ENCODE measurements around the gene EHD1. TPM values are rescaled to one million over a fixed set of nuclear protein-coding genes. Genes with fewer than 3 reads are reported as not detected.

EHD1 gene
- polyA plus RNA-seq, 2 donors, result 16.1 to 28.7 TPM

GRCh38 chr11:64900263-64900678 is 21.9 kb upstream of the EHD1 start:
- Histone ChIP-seq H3K27me3 (ENCODE audit: control insufficient read depth in 1 of 2, insufficient read depth in 2 of 2, low read length in 2 of 2) (no peaks in the 10 kb centered on the region), H3K4me1 (ENCODE audit: control insufficient read depth in 2 of 2, insufficient read depth in 2 of 2, low read length in 1 of 2) (peaks cover 0 to 5% of the 10 kb centered on the region in 2 donors), H3K27ac (ENCODE audit: low read depth in 2 of 2, low read length in 1 of 2) (no peak overlapping the region), H3K36me3 (ENCODE audit: control insufficient read depth in 2 of 2, insufficient read depth in 2 of 2, low read length in 1 of 2) (peaks cover 23 to 67% of the 10 kb centered on the region in 2 donors), H3K4me3 (ENCODE audit: low read depth in 1 of 2, low read length in 2 of 2) (no peak overlapping the region), H3K9me3 (ENCODE audit: control insufficient read depth in 2 of 2, insufficient read depth in 1 of 2, low read depth in 1 of 2, low read length in 1 of 2) (no peaks in the 10 kb centered on the region)
- 52 to 61% methylated on average over 14 of the region's 14 CpGs for WGBS, 2 donors

- Histone ChIP-seq H3K27ac (ENCODE audit: low read depth in 2 of 2, low read length in 1 of 2) (no peak overlapping the region), H3K9me3 (ENCODE audit: control insufficient read depth in 2 of 2, insufficient read depth in 1 of 2, low read depth in 1 of 2, low read length in 1 of 2) (no peaks in the 10 kb centered on the region), H3K4me3 (ENCODE audit: low read depth in 1 of 2, low read length in 2 of 2) (no peak overlapping the region), H3K4me1 (ENCODE audit: control insufficient read depth in 2 of 2, insufficient read depth in 2 of 2, low read length in 1 of 2) (peaks cover 0 to 7% of the 10 kb centered on the region in 2 donors), H3K27me3 (ENCODE audit: control insufficient read depth in 1 of 2, insufficient read depth in 2 of 2, low read length in 2 of 2) (no peaks in the 10 kb centered on the region), H3K36me3 (ENCODE audit: control insufficient read depth in 2 of 2, insufficient read depth in 2 of 2, low read length in 1 of 2) (peaks cover 20 to 70% of the 10 kb centered on the region in 2 donors)
- WGBS, 2 donors, result 94% methylated on average over 19 of the region's 19 CpGs
Observed at GRCh38 chr11:64898541-64898940, 20.1 kb upstream of the EHD1 start.

- H3K4me3 ChIP-seq (ENCODE audit: low read depth in 1 of 2, low read length in 2 of 2), result no peak overlapping the region
- H3K9me3 ChIP-seq (ENCODE audit: control insufficient read depth in 2 of 2, insufficient read depth in 1 of 2, low read depth in 1 of 2, low read length in 1 of 2), result no peaks in the 10 kb centered on the region
- 93% methylated on average over 9 of the region's 9 CpGs for WGBS, 2 donors
- no peak overlapping the region for H3K27ac ChIP-seq (ENCODE audit: low read depth in 2 of 2, low read length in 1 of 2)
- peaks cover 0 to 7% of the 10 kb centered on the region in 2 donors for H3K4me1 ChIP-seq (ENCODE audit: control insufficient read depth in 2 of 2, insufficient read depth in 2 of 2, low read length in 1 of 2)
- peaks cover 20 to 65% of the 10 kb centered on the region in 2 donors for H3K36me3 ChIP-seq (ENCODE audit: control insufficient read depth in 2 of 2, insufficient read depth in 2 of 2, low read length in 1 of 2)
- H3K27me3 ChIP-seq (ENCODE audit: control insufficient read depth in 1 of 2, insufficient read depth in 2 of 2, low read length in 2 of 2), result no peaks in the 10 kb centered on the region
Observed at GRCh38 chr11:64898076-64898445, 19.6 kb upstream of the EHD1 start.

DNA sequence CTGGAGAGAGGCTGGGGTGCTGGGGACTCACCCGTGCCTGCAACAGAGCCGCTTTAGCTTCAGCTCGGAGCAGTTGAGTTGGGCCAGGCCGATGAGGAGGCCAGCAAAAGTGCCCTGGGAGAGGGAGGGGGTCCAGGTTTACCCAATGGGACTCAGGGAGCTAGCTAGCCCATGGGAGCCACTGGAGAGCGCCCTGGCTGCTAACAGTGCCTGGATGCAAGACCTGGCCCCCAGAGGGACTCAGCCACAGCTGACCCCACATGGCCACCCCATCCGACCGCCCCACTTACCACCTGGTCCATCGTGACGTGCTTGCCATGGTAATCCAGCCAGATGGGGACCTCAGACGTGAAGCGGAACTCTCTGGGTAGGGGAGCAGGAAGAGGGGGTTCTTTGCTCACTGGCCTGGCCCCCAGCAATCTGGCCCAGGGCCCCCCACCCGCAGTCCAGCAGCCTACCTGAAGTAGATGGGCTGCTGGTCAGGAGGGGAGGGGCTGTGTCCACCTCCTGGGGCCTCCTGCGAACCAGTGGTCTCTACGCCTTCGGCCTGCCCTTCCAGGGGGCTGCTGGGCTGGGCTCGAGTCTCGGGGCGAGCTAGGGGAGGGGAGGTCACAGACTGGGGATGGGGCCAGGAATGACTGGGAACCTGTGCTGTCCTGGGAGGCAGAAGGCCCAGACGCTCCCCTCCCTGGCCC is 19.1 kb upstream of the EHD1 start:
- Histone ChIP-seq H3K4me1 (ENCODE audit: control insufficient read depth in 2 of 2, insufficient read depth in 2 of 2, low read length in 1 of 2) (peaks cover 0 to 7% of the 10 kb centered on the region in 2 donors), H3K36me3 (ENCODE audit: control insufficient read depth in 2 of 2, insufficient read depth in 2 of 2, low read length in 1 of 2) (peaks cover 17 to 61% of the 10 kb centered on the region in 2 donors), H3K27me3 (ENCODE audit: control insufficient read depth in 1 of 2, insufficient read depth in 2 of 2, low read length in 2 of 2) (no peaks in the 10 kb centered on the region), H3K27ac (ENCODE audit: low read depth in 2 of 2, low read length in 1 of 2) (no peak overlapping the region), H3K4me3 (ENCODE audit: low read depth in 1 of 2, low read length in 2 of 2) (no peak overlapping the region), H3K9me3 (ENCODE audit: control insufficient read depth in 2 of 2, insufficient read depth in 1 of 2, low read depth in 1 of 2, low read length in 1 of 2) (no peaks in the 10 kb centered on the region)
- 92 to 93% methylated on average over 19 of the region's 19 CpGs for whole genome bisulfite sequencing, 2 donors

DNA sequence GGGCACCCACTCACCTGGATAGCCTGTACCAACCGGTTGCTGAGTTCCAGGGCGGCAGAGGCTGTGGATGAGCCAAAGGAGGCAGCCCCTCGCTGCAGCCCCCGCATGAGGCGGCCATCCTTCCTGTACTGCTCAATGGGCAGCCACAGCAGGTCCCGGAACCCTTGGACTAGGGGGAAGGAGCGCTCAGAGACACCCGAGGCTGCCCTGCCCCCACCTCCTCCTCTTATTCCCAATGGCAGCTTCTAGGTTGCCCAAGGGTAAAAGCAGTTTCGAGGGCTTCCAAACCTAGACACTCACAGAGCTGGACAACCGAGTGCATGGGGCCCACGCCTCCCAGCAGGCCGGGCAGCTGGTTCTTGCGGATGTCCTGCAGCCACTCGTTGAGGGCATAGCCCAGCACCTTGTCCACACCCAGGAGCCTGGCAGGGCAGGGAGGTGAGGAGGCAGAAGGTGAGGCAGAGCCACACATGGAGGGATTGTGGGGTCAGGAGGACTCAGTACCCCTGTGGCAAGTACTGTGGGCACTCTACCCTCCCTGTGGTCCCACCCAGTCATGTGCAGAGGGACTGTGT is 18.1 kb upstream of the EHD1 start:
- WGBS, 2 donors, result 83 to 85% methylated on average over 14 of the region's 14 CpGs
- Histone ChIP-seq H3K27ac (ENCODE audit: low read depth in 2 of 2, low read length in 1 of 2) (no peak overlapping the region), H3K36me3 (ENCODE audit: control insufficient read depth in 2 of 2, insufficient read depth in 2 of 2, low read length in 1 of 2) (peaks cover 9 to 52% of the 10 kb centered on the region in 2 donors), H3K27me3 (ENCODE audit: control insufficient read depth in 1 of 2, insufficient read depth in 2 of 2, low read length in 2 of 2) (no peaks in the 10 kb centered on the region), H3K9me3 (ENCODE audit: control insufficient read depth in 2 of 2, insufficient read depth in 1 of 2, low read depth in 1 of 2, low read length in 1 of 2) (no peaks in the 10 kb centered on the region), H3K4me1 (ENCODE audit: control insufficient read depth in 2 of 2, insufficient read depth in 2 of 2, low read length in 1 of 2) (peaks cover 0 to 7% of the 10 kb centered on the region in 2 donors), H3K4me3 (ENCODE audit: low read depth in 1 of 2, low read length in 2 of 2) (no peak overlapping the region)

DNA sequence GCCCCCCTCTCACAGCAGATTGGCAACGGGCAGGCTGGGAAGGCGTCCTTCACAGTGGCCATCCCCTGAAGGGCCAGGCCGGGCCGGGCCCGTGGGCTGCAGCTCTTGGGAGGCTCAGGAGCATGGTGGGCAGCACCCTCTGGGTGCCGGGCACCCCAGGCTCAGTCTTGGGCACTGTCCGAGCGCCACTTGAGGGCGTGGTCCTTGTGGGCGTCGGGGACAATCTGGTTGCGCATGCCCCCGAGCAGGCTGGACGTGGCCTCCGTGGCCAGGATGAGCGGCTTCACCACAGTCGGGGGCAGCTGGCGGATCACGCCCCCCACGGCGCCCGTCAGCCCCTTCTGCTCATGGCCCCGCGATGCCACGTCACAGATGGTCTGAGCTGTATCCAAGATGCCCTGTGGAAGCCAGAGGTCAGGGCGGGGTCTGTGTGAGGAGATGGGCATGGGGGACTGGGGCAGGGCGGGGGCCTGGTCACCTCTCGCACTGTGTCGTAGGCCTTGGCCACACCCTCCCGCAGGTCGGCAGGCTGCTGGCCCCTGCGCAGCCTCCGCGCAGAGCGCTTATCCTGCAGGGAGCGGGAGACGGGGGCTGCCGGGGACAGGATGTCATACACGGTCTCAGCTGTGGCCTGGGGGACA is 16.5 kb upstream of the EHD1 start:
- no peak overlapping the region for H3K27ac ChIP-seq (ENCODE audit: low read depth in 2 of 2, low read length in 1 of 2)
- peaks cover 5 to 44% of the 10 kb centered on the region in 2 donors for H3K36me3 ChIP-seq (ENCODE audit: control insufficient read depth in 2 of 2, insufficient read depth in 2 of 2, low read length in 1 of 2)
- no peaks in the 10 kb centered on the region for H3K9me3 ChIP-seq (ENCODE audit: control insufficient read depth in 2 of 2, insufficient read depth in 1 of 2, low read depth in 1 of 2, low read length in 1 of 2)
- peaks cover 0 to 2% of the 10 kb centered on the region in 2 donors for H3K4me1 ChIP-seq (ENCODE audit: control insufficient read depth in 2 of 2, insufficient read depth in 2 of 2, low read length in 1 of 2)
- no peaks in the 10 kb centered on the region for H3K27me3 ChIP-seq (ENCODE audit: control insufficient read depth in 1 of 2, insufficient read depth in 2 of 2, low read length in 2 of 2)
- 82 to 83% methylated on average over 27 to 39 of the region's 39 CpGs for WGBS, 2 donors
- no peak overlapping the region for H3K4me3 ChIP-seq (ENCODE audit: low read depth in 1 of 2, low read length in 2 of 2)

GRCh38 chr11:64894070-64894811 is 15.8 kb upstream of the EHD1 start:
- no peaks in the 10 kb centered on the region for H3K9me3 ChIP-seq (ENCODE audit: control insufficient read depth in 2 of 2, insufficient read depth in 1 of 2, low read depth in 1 of 2, low read length in 1 of 2)
- 38 to 43% methylated on average over 14 of the region's 14 CpGs for WGBS, 2 donors
- H3K27ac ChIP-seq (ENCODE audit: low read depth in 2 of 2, low read length in 1 of 2), result no peak overlapping the region
- H3K4me1 ChIP-seq (ENCODE audit: control insufficient read depth in 2 of 2, insufficient read depth in 2 of 2, low read length in 1 of 2), result peaks cover 0 to 2% of the 10 kb centered on the region in 2 donors
- H3K36me3 ChIP-seq (ENCODE audit: control insufficient read depth in 2 of 2, insufficient read depth in 2 of 2, low read length in 1 of 2), result peaks cover 4 to 41% of the 10 kb centered on the region in 2 donors
- H3K27me3 ChIP-seq (ENCODE audit: control insufficient read depth in 1 of 2, insufficient read depth in 2 of 2, low read length in 2 of 2), result no peaks in the 10 kb centered on the region
- no peak overlapping the region for H3K4me3 ChIP-seq (ENCODE audit: low read depth in 1 of 2, low read length in 2 of 2)

DNA sequence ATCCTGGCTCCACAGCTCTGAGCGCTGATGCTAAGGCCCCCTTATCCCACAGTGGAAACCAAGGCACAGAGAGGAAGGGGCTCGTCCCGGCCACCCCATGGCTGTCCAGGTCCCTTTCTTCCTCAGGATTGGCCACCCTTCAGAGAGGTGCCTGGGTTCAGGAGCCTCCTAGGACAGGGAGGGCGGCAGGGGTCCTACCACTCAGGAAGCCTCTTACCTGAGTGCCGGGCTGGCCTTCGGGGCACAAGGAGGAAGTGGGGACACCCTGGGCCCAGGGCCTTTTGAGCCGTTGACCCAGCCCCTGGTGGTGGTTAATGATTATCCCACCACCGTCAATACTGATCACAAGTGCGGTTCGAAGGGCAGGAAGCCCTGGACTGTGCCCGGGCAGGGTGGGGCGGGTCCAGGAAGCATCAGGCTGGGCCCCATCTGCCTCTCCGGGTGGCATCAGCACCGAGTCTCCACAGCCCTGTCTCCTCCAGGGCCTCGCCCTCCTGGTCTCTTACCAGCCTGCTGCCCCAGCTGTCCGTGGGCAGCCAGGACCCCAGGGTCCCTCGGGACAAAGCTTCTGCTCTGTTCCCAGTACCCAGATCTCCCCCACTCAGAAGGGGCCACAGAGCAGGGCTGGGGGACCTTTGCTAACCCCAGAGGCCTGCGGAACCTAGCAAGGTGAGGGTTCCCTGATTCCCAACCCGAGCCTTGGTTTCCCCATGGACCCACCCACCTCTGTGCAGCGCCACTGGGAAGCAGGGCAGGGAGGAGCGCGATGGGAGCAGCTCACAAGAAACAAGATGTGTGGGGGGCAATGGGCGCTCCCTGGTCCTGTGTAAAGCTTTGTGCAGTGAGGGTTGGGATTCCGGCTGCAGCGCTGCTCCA is 15.0 kb upstream of the EHD1 start:
- Histone ChIP-seq H3K4me3 (ENCODE audit: low read depth in 1 of 2, low read length in 2 of 2) (no peak overlapping the region), H3K36me3 (ENCODE audit: control insufficient read depth in 2 of 2, insufficient read depth in 2 of 2, low read length in 1 of 2) (peaks cover 2 to 37% of the 10 kb centered on the region in 2 donors), H3K9me3 (ENCODE audit: control insufficient read depth in 2 of 2, insufficient read depth in 1 of 2, low read depth in 1 of 2, low read length in 1 of 2) (no peaks in the 10 kb centered on the region), H3K4me1 (ENCODE audit: control insufficient read depth in 2 of 2, insufficient read depth in 2 of 2, low read length in 1 of 2) (peaks cover 0 to 2% of the 10 kb centered on the region in 2 donors), H3K27ac (ENCODE audit: low read depth in 2 of 2, low read length in 1 of 2) (no peak overlapping the region), H3K27me3 (ENCODE audit: control insufficient read depth in 1 of 2, insufficient read depth in 2 of 2, low read length in 2 of 2) (no peaks in the 10 kb centered on the region)
- WGBS, 2 donors, result 67 to 73% methylated on average over 25 of the region's 25 CpGs

- Histone ChIP-seq H3K4me1 (ENCODE audit: control insufficient read depth in 2 of 2, insufficient read depth in 2 of 2, low read length in 1 of 2) (peaks cover 0 to 4% of the 10 kb centered on the region in 2 donors), H3K4me3 (ENCODE audit: low read depth in 1 of 2, low read length in 2 of 2) (no peak overlapping the region), H3K27me3 (ENCODE audit: control insufficient read depth in 1 of 2, insufficient read depth in 2 of 2, low read length in 2 of 2) (no peaks in the 10 kb centered on the region), H3K36me3 (ENCODE audit: control insufficient read depth in 2 of 2, insufficient read depth in 2 of 2, low read length in 1 of 2) (peaks cover 0 to 31% of the 10 kb centered on the region in 2 donors), H3K9me3 (ENCODE audit: control insufficient read depth in 2 of 2, insufficient read depth in 1 of 2, low read depth in 1 of 2, low read length in 1 of 2) (no peaks in the 10 kb centered on the region), H3K27ac (ENCODE audit: low read depth in 2 of 2, low read length in 1 of 2) (no peak overlapping the region)
- WGBS, 2 donors, result 74 to 85% methylated on average over 10 of the region's 10 CpGs
Observed at GRCh38 chr11:64892838-64893193, 14.4 kb upstream of the EHD1 start.
